Mesothelial cell of epicardium (in vitro differentiated cells): ENCODE results near the gene CCDC92B. TPM values are rescaled to one million over a fixed set of nuclear protein-coding genes. Genes with fewer than 3 reads are reported as not detected.

ENCODE experiments used
- DNase-seq, 2 experiments: peaks; one replicate each; pipeline ENCODE4 v3.0.0; 2021; ENCODE audit warnings: low spot score in 2 of 2; ENCODE audit not compliant: unreplicated experiment in 2 of 2
- H3K27ac Mint-ChIP-seq: 2 replicates; pipeline ENCODE4 v1.8.0; 2021; ENCODE audit warnings: mixed read lengths
- H3K27me3 Mint-ChIP-seq: 2 replicates; pipeline ENCODE4 v1.8.0; 2021; ENCODE audit warnings: low read depth, mixed read lengths
- H3K36me3 Mint-ChIP-seq: 2 replicates; pipeline ENCODE4 v1.8.0; 2021; ENCODE audit warnings: mixed read lengths
- H3K4me1 Mint-ChIP-seq: 2 replicates; pipeline ENCODE4 v1.8.0; 2021; ENCODE audit warnings: mixed read lengths
- H3K4me3 Mint-ChIP-seq: 2 replicates; pipeline ENCODE4 v1.8.0; 2021; ENCODE audit warnings: mild to moderate bottlenecking, moderate library complexity, mixed read lengths
- H3K9me3 Mint-ChIP-seq: 2 replicates; pipeline ENCODE4 v1.8.0; 2021; ENCODE audit warnings: mixed read lengths
- CTCF ChIP-seq: fragments of 200-600 bp; sonication (generic); IDR thresholded peaks from one replicate; pipeline ENCODE4 v1.5.0; 2021; ENCODE audit warnings: antibody characterized with exemption; ENCODE audit not compliant: unreplicated experiment
- total RNA-seq: library from RNA; stranded (reverse); gene quantifications from 3 replicates; pipeline ENCODE4 v1.2.1, GENCODE V29; 2021

Gene CCDC92B
- total RNA-seq, 1 donor from 2014 or later, result 0.58 TPM

GRCh38 chr17:2694381-2695242, 54.8 kb downstream of the CCDC92B start:
- H3K36me3 Mint-ChIP-seq, result peaks cover 6% of the 10 kb centered on the region
- peak in 1 of 2 experiments; percentile 26 for DNase-seq

GRCh38 chr17:2693561-2694380, 55.7 kb downstream of the CCDC92B start:
- no peak for TF ChIP-seq CTCF
- no peak overlapping the region for H3K27ac Mint-ChIP-seq
- H3K4me3 Mint-ChIP-seq, result no peak overlapping the region
- no peak for DNase-seq
- H3K9me3 Mint-ChIP-seq, result no peaks in the 10 kb centered on the region
- peaks cover 6% of the 10 kb centered on the region for H3K36me3 Mint-ChIP-seq
- H3K4me1 Mint-ChIP-seq, result peaks cover 6% of the 10 kb centered on the region
- no peaks in the 10 kb centered on the region for H3K27me3 Mint-ChIP-seq

More at GRCh38 chr17:2694381-2695242, 54.8 kb downstream of the CCDC92B start:
- H3K4me1 Mint-ChIP-seq, result no peaks in the 10 kb centered on the region
- no peak for TF ChIP-seq CTCF
- no peaks in the 10 kb centered on the region for H3K27me3 Mint-ChIP-seq
- H3K9me3 Mint-ChIP-seq, result no peaks in the 10 kb centered on the region
- no peak overlapping the region for H3K27ac Mint-ChIP-seq
- H3K4me3 Mint-ChIP-seq, result no peak overlapping the region

- H3K4me1 Mint-ChIP-seq, result peaks cover 6% of the 10 kb centered on the region
- no peak overlapping the region for H3K4me3 Mint-ChIP-seq
- no peaks in the 10 kb centered on the region for H3K27me3 Mint-ChIP-seq
- no peaks in the 10 kb centered on the region for H3K9me3 Mint-ChIP-seq
- H3K27ac Mint-ChIP-seq, result no peak overlapping the region
- TF ChIP-seq CTCF, result no peak
- no peak for DNase-seq
- H3K36me3 Mint-ChIP-seq, result peaks cover 6% of the 10 kb centered on the region
Observed at GRCh38 chr17:2692781-2693135, 56.7 kb downstream of the CCDC92B start.

- Mint-ChIP-seq H3K4me3 (no peak overlapping the region), H3K27ac (no peak overlapping the region), H3K4me1 (peaks cover 6% of the 10 kb centered on the region), H3K9me3 (no peaks in the 10 kb centered on the region), H3K27me3 (no peaks in the 10 kb centered on the region), H3K36me3 (peaks cover 6% of the 10 kb centered on the region)
- no peak for DNase-seq
- no peak for TF ChIP-seq CTCF
Observed at GRCh38 chr17:2691965-2692780, 57.3 kb downstream of the CCDC92B start.

- no peak overlapping the region for H3K4me3 Mint-ChIP-seq
- peaks cover 6% of the 10 kb centered on the region for H3K4me1 Mint-ChIP-seq
- no peak overlapping the region for H3K27ac Mint-ChIP-seq
Observed at GRCh38 chr17:2691069-2691871, 58.2 kb downstream of the CCDC92B start.

More at GRCh38 chr17:2691069-2691871, 58.2 kb downstream of the CCDC92B start:
- H3K36me3 Mint-ChIP-seq, result peaks cover 6% of the 10 kb centered on the region
- DNase-seq, result no peak
- TF ChIP-seq CTCF, result no peak
- no peaks in the 10 kb centered on the region for H3K27me3 Mint-ChIP-seq
- no peaks in the 10 kb centered on the region for H3K9me3 Mint-ChIP-seq
